HL-60/S4 treated with phorbol 12-myristate 13-acetate at 8.2 ng/mL for 4 days and 3 days (cell line): ENCODE results near the gene ANTXRL.
"Not testable (repeated sequence)": the region's sequence is repeated elsewhere in the genome, so short reads cannot be mapped to it uniquely, and the experiment has no call there.

Experiments
- in situ Hi-C: fragments of 300-500 bp; cut with MboI; formaldehyde crosslinking; loops from 2 replicates; pipeline ENCODE4 v1.15.0; 2022; ENCODE audit warnings: low sequenced_read_pairs

Gene ANTXRL

DNA sequence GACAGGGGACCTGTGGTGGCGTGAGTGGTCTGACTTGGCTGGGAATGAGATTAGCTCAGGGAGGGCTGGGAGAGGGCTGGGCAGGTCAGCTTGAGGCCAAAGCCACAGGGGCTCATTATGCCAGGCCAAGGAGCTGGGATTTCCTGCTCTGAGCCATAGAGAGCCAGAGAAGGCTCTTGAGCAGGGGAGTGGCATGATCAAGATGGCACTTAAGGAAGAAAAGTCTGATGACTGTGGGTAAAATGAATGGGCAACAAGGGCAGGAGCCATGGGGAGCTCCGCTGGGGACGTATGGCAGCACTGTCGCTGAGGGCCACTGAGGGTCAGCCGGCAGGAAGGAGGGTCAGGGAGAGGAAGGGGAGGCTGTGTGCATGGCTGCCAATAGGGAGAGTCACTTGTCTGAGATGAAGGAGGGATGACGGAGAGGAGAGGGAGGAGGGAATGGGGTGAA, 5.8 kb downstream of the ANTXRL start:
- in situ Hi-C loops = no loop called here

DNA sequence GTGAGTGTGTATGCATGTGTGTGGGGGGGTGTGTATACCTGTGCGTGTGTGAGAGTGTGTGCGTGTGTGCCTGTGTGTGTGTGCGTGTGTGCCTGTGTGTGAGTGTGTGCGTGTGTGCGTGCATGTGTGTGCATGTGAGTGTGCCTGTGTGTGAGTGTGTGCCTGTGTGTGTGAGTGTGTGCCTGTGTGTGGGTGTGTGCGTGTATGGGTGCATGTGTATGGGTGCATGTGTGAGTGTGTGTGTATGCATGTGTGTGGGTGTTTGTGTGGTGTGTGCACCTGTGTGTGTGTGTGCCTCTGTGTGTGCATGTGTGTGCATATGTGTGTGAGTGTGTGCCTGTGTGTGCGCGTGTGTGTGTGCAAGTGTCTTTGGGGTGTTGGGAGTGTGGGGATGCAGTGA, 6.4 kb downstream of the ANTXRL start:
- in situ Hi-C loops = no loop called here

DNA sequence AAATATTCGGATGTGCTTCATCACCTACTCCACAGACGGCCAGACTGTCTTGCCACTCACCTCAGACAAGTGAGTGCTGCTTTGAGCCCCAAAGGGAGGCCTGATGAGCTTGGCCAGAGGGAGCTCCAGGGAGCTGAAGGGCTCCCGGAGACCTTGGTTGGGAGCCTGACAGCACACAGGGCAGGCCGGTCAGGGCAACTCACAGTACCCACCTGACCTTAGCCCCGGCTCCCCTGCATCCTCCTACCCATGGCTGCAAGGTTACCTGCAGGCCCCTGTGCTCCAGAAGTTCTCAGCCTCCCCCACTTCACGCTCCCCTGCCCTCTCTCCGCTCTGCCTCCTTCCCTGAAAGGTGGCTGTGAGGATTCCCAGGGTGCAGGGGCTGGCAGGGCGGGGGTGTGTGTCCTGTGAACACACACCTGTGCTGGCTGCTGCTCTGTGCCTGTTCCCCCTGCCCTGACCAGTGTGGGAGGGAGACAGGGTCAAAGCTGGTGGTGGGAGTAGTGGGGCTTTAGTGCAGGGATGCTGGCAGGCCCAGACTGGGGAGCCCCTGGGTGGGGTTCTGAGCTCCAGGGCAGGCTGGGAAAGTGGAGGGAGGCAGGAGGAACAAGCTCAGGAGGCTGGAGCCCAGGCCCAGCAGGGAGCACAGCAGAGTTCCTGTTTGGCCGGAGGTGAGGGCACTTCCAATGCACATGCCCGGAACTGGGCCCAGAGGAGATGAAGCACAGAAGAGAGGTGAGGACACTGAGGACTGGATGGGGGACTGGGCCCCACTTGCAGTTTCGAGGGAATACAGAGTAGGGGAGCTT, 7.2 kb downstream of the ANTXRL start:
- in situ Hi-C loops = no loop called here

DNA sequence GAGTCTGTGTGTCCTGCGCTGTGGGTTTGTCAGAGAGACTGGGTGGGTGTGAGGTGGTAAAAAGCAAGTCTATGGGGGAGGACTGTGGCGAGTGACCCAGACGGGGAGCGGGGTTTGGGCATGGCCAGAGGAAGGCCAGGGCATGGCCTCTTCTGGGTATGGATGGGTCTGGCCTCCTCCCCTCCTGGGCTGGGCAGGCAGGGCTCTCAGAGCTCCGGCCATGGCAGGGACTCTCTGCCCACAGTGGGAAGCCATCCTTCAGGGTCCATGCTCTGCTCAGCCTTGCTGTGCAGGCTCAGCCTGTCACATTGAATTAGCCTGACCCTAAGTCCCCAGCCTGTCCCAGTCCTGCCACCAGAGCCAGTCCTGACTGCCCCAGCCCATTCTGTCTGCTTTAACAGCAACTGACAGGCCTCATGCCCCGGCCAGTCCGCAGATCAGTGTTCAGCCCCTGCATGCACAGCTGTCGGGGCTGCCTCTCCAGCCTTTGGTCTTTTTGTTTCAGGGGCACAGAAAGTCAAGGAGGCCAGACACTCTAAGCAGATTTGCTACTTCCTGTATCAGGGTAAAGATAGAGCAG, 7.9 kb downstream of the ANTXRL start:
- in situ Hi-C loops = no loop called here

DNA sequence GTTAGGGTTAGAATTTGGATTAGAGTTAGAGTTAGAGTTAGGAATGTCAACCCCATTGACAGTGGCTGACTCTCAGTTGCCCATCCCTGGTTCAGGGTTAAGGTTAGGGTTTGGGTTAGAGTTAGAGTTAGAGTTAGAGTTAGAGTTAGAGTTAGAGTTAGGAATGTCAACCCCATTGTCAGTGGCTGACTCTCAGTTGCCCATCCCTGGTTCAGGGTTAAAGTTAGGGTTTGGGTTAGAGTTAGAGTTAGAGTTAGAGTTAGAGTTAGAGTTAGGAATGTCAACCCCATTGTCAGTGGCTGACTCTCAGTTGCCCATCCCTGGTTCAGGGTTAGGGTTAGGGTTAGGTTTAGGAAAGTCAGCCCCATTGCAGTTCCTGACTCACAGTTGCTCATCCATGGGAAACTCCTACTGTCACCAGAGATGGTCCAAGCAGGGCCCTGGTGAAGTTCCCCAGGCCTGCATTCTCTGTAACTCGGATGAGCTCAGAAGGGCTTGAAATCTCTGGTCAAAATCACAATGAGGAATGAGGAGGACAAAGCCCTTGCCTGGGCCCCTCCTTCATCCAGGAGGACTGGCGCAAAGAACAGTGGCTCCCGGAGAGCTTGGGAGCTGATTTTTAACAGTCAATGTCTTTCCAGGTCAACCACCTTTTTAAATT, 8.7 kb downstream of the ANTXRL start:
- in situ Hi-C loops = not testable (repeated sequence)

DNA sequence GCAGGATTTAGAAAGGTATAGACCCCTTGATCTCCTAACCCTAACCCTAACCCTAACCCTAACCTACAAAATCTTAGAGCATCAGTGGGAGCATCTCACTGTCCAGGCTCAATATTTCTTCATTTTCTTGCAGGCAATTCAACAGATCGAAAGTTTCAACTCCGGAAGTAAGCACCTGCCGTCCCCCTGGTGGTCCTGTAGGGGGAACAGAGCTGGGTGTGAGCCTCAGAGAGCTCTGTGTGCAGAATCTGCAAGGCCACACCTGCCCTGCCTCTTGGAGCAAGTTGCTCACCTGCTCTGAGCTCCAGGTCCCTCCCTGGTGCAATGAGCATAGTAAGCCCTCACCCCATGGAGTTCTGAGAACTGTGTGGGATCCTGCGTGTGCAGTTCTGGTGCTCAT, 9.3 kb downstream of the ANTXRL start:
- in situ Hi-C loops = not testable (repeated sequence)

DNA sequence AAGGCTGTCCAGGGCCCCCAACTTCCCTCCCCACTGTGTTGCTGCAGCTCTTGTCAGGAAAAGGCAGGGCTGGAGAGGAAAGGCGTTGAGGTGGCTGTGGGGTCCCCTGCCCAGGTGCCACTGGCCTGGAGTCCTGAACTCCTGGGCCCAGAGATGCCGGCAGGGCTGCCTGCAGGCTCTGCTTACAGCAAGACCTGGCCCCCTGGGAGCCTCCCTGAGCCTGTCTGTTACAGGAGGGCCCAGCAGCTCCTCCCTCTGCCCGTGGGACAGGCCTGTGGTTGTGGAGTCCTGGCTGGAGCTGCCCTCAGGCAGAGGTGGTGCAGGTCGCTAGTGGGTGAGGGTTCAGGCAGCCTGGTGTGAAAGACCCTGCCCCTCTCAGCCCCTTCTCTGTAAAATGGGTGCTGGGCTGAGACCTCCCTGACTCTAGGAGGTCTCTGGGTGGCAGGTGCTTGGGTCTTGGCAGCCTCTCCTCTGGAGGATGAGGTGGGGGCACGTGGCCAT, 9.9 kb downstream of the ANTXRL start:
- in situ Hi-C loops = no loop called here

DNA sequence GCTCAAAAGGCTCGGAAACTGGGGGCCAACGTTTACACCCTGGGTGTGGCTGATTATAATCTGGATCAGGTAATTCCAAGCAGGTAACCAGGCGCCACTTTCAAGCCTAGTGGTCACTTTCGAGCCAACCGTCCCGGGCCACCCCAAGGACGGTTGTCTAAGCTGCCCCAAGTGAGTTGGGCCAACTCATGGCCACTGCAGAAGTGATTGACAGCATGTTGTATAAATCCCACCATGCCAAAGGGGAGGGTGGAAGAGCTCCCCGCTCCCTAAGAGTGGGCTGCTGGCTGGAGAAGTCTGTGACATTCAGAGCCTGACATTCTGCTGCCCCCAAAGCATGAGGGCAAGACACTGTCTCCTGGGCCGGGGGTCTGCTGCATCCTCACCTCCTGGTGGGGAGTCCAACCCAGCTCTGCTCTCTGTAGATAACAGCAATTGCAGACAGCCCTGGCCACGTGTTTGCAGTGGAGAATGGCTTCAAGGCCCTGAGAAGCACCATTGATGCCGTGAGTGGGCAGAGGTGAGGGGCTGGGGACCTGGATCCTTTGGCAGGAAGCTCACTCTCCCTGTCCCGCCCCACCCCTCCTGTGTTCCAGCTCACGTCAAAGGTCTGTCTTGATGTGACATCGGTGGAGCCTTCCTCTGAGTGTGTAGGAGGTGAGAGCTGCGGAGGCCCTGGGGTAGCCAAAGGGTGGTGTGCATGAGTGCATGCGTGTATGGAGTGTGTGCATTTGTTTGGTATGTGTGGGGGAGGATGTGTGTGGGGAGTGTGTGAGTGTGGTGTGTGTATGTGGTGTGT, 10.8 kb downstream of the ANTXRL start:
- in situ Hi-C loops = no loop called here

DNA sequence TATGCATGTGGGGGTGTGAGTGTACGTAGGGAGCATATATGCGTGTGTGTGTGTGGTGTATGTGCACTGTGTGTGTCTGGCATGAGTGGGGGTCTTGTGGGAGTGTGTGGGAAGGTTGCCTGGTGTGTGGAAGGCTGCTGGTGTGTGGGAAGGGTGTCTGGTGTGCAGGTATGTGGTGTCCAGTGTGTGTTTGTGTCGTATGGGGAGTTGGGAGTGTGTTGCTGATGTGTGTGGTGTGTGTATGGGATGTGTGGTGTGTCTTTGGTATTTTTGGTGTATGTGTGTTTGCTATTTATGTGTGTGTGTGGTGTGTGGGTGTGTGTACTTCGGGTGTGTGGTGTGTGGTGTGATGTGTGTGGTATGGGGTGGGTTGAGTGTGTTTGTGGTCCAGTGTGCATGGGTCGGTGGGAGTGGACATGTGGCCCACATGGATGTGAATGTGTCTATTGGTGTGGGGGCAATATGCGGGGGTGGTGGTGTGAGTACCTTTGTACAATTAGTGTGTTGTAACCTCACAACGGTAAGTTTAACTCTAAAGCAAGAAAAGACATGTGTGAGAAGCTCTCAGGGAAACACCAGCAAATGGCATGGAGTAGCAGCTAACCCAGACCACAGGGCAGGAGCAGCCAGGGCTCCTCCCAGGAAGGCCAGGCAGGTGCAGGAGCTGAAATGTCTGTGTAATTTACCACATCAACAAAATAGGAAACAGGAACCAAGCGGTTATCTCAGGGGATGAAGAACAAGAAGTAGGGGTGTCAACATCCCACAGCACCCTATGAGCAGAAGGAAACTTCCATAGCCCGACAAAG, 11.9 kb downstream of the ANTXRL start:
- in situ Hi-C loops = no loop called here

DNA sequence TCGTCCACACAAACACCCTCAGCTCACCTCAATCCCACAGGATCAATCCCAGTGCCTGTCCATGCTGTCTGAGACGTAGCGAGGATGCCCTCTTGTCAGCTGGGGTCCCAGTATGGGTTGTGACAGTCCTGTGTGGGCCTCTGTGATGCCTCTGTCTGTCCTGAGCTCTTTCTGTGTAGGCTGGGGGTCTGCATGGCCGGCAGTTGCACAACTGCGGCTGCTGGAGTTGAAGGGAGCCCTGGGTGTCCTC, 12.4 kb downstream of the ANTXRL start:
- in situ Hi-C loops = no loop called here

DNA sequence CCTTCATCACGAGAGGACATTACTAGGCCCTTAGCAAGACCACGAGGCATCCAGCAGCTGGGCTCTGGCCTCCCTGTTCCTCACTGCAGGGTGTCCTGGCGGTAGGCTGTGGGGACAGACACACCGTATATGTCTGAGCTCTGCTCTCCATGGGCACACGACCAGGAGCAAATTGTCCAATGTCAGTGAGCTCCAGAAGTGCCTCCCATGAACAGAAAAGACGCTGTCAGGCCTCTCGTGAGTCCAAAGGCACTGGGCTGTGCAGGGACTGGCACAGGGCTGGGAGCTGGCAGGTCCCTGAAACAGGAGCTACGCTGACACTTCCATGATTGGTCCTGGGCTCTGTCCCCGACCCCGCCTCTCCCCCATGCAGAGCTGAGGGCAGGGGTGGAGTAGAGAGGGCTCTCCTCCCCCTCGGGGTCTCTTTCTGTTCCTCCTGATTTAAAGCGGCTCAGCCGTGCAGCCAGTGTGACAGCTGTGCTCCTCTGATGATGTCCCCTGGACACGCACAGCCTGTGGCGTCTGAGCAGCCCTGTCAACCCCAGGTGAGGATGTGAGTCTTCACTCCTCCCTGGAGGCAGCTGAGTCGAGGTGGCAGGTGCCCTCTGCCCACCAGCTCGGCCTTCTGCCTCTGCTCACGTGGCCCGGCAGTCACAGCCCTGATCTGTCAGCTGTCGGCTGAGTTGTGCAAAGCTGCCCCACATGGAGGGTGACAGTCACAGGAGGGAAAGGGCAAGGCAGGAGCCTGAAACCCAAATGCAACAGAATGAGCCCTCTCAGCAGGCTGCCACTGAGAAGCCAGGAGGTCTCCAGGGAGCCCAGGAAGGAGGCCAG, 13.0 kb downstream of the ANTXRL start:
- in situ Hi-C loops = no loop called here

DNA sequence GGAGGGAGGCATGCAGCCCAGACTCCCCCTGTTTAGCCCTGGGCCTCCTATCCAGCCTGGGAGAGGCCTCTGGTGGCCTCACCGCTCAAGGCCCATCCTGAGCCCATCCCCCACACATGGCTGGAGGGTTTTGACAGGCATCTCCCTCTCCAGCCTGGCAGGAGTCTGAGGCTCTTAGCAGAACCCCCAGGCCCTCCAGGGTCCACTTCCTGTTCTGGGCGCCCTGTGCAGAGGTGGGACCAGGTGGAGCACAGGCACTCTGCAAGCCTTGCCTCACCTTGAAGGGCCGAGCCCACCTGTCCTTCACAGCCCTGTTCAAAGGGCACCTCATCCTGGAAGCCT, 13.5 kb downstream of the ANTXRL start:
- in situ Hi-C loops = not testable (repeated sequence)

DNA sequence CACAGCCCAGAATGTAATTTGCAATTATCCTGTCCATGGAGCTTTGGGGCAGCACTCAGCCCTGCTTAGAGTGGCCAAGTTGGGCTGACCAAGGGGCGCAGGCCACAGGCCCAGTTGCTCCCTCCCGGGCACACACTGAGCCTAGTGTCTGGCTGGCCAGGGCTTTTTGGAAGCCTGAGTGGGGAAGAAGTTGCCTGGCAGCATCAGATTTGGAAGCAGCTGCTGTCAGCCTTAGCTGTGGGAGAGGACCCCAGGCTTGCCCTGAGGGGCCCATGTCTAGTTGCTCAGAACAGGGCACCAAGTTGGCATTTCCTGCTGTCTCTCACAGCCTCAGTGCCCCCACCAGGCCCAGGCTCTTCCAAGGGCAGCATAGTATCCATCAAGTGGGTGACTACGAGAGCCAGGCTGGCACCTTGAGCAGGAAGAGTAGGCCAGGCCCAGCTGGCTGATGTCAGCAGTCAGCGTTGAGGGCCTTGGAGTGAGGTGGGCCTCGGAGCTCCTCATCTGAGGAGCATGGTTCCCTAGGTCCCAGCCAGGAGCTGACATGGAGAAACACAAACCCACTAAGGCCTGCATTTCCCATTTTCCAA, 14.4 kb downstream of the ANTXRL start:
- in situ Hi-C loops = no loop called here

DNA sequence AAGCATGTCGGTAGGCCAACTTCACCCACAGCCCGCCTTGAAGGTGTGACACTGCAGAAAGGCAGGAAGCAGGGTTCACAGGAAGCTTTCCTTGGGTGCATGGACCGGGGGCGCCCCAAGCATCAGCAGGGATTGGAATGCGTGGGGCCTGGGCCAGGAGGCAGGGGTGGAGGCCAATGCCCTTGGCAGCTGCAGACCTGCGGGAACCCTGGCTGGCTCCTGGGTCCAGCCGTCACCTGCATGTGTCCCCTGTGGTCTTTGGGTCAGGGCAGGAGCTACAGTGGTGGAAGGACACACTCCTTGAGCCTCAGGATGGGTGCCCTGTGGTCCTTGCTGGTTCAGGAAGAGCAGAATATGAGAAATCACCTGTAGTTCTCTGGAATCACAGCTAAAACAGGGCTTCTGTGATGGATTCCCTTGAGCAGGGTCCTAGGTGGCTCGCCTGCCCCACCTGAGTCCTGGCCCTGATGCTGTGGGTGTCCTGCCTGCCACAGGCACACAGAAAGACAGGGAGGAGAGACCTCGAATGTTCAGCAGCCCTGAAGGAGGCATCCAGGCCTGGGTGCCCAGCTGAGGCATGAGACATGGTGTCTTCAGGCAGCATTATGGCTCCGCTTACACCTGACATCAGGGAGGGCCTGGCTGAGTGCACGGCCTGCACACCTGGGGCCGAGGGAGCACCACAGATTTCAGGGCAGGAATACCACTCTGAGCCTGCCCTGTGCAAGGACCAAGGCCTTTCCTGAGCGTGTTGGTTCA, 15.1 kb downstream of the ANTXRL start:
- in situ Hi-C loops = no loop called here

DNA sequence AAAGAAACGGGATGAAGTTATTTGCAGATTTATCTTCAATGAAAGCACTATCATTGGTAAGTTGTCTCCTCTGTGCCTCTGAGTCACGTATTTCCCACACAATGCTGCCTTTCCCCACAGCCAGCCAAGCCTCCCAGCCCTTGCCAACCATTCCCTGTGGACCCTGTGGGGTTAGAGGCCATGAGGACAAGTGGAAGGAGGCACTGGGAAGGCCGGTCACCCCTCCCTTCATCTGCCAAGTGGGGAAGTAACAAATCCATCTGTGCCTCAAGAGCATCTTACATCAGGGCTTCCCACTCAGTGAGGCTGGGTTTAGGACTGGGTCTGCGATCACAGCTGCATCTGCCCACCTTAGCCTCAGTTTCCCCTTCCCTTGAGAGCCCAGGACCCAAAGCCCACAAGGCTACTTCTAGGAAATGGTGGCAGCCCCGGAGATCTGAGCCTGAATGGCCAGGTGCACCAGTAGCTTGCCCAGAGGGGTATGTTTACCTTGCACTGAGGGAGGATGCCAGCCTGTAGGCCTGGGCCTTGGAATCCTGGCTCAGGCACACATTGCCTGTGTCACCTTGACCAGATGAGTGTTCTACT, 16.1 kb downstream of the ANTXRL start:
- in situ Hi-C loops = not testable (repeated sequence)

DNA sequence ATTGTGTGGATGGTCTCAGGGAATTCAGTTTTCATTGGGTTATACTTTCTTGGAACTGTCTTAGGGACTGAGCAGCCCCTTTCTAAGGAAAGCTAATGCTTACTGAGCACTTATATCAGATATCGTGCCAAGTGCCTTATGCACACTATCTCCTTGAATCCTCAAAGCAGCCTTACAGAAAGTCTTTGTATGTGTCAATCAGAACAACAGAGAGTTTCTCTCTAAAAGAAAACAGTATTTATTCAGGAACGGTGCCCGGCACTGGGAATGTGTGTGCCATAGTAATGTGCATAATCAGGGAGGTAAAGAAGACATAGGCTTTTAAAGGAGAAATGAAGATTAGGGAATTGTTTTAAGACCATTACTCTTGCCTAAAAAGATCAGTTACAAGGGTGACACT, 17.3 kb downstream of the ANTXRL start:
- in situ Hi-C loops = no loop called here

DNA sequence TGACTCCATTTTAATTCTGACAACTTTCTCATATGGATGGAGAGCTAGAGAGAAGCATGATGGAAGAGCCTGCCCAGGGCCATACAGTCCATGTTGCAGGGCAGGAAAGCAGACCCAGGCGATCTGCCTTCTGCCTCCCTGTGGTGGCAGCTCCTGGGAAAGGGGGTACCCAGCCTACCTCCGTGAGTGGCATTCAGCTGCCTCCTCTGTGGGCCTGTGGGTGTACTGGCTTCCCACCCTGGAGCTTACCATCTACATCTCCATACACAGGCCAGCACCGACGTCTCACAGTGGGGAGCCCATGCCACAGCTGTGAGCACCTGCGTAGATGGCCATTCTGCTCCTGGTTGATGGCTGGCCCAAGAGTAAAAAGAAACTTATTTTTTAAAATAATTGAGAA, 17.9 kb downstream of the ANTXRL start:
- in situ Hi-C loops = not testable (repeated sequence)

DNA sequence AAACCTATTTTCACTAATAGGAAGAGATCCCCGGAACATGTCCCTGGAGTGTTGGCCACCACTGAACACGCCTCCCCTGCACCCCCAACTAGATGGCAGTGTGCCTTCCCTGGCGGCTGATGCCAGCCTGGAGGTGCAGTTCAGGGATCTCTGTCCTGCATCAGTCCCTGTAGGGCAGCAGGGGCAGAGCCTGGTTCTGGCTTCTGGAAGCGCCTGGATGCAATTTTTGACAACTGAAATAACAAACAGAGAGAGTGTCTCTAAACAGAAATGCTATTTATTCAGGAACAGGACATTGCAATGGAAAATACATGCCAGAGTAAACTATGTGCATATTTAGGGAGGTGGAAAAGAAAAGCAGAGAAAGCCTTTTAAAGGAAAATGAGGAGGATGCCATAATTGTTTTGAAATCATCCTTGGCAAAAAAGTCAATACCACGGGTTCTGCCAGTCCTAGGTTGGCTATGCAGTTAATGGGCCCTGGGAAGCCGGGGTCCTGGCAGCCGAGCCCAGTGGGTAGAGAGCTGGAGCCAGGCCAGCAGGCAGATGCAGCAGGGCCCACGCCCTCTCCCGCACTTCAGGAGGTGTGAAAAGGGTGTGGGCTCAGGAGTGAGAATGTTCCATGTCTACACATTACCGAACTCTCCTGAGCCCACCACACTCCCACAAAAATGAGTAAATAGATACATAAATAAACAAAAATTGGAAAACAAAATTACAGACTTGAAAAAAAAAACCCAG, 18.5 kb downstream of the ANTXRL start:
- in situ Hi-C loops = no loop called here
